HepG2 (cell line): ENCODE results near the gene TMEM270. TPM values are rescaled to one million over a fixed set of nuclear protein-coding genes. Genes with fewer than 3 reads are reported as not detected.

ENCODE experiments used
- DR1 ChIP-seq: sonication (generic); formaldehyde crosslinking; IDR thresholded peaks from 2 replicates; pipeline ENCODE4 v1.8.0; 2021; ENCODE audit warnings: mild to moderate bottlenecking, missing genetic modification reagents, inconsistent platforms
- DZIP1 ChIP-seq: sonication (generic); formaldehyde crosslinking; IDR thresholded peaks from 2 replicates; pipeline ENCODE4 v1.5.0; 2020; ENCODE audit warnings: mild to moderate bottlenecking, missing genetic modification reagents
- GPN1 ChIP-seq: sonication (generic); formaldehyde crosslinking; IDR thresholded peaks from 2 replicates; pipeline ENCODE4 v1.5.1; 2020; ENCODE audit warnings: missing genetic modification reagents, borderline replicate concordance
- GTF2F1 ChIP-seq: fragments of 150-350 bp; IDR thresholded peaks from 2 replicates; pipeline ENCODE4 v1.6.1; 2014; ENCODE audit warnings: low read length
- HBP1 ChIP-seq: IDR thresholded peaks from 2 replicates; pipeline ENCODE4 v1.6.1; 2016; ENCODE audit warnings: low read depth, control low read depth
- HCFC1 ChIP-seq: fragments of 150-350 bp; IDR thresholded peaks from 2 replicates; pipeline ENCODE4 v1.6.1; 2014; ENCODE audit warnings: low read depth, low read length
- HES4 ChIP-seq: sonication (generic); formaldehyde crosslinking; IDR thresholded peaks from 2 replicates; pipeline ENCODE4 v1.9.0; 2021; ENCODE audit warnings: mild to moderate bottlenecking, missing genetic modification reagents, borderline replicate concordance
- KAT2B ChIP-seq: fragments of 150-350 bp; IDR thresholded peaks from 2 replicates; pipeline ENCODE4 v1.6.1; 2014; ENCODE audit warnings: low read depth, low read length, borderline replicate concordance
- MAF1 ChIP-seq: sonication (generic); formaldehyde crosslinking; IDR thresholded peaks from 2 replicates; pipeline ENCODE4 v1.5.0; 2020; ENCODE audit warnings: missing genetic modification reagents, borderline replicate concordance
- NFIB ChIP-seq: sonication (generic); formaldehyde crosslinking; IDR thresholded peaks from 2 replicates; pipeline ENCODE4 v1.9.0; 2021; ENCODE audit warnings: missing genetic modification reagents, mild to moderate bottlenecking, borderline replicate concordance
- PHF21A ChIP-seq: sonication (generic); formaldehyde crosslinking; IDR thresholded peaks from 2 replicates; pipeline ENCODE4 v1.5.0; 2020; ENCODE audit warnings: mild to moderate bottlenecking, missing genetic modification reagents
- POGZ ChIP-seq: sonication (generic); formaldehyde crosslinking; IDR thresholded peaks from 2 replicates; pipeline ENCODE4 v1.4.0; 2020; ENCODE audit warnings: mild to moderate bottlenecking, missing genetic modification reagents
- POLR2AphosphoS5 ChIP-seq: IDR thresholded peaks from 2 replicates; pipeline ENCODE4 v1.6.1; 2012; ENCODE audit warnings: low read depth, low read length
- SAP130 ChIP-seq: IDR thresholded peaks from 2 replicates; pipeline ENCODE4 v1.6.1; 2016; ENCODE audit warnings: low read depth
- TARDBP ChIP-seq: sonication (generic); formaldehyde crosslinking; IDR thresholded peaks from 2 replicates; pipeline ENCODE4 v1.8.0; 2022; ENCODE audit warnings: mild to moderate bottlenecking, missing genetic modification reagents
- ZBTB2 ChIP-seq: sonication (generic); formaldehyde crosslinking; IDR thresholded peaks from 2 replicates; pipeline ENCODE4 v1.8.0; 2022; ENCODE audit warnings: low read depth, missing genetic modification reagents
- ZBTB34 ChIP-seq: sonication (generic); formaldehyde crosslinking; IDR thresholded peaks from 2 replicates; pipeline ENCODE4 v1.8.0; 2022; ENCODE audit warnings: mild to moderate bottlenecking, missing genetic modification reagents
- ZNF253 ChIP-seq: sonication (generic); formaldehyde crosslinking; IDR thresholded peaks from 2 replicates; pipeline ENCODE4 v1.8.0; 2022; ENCODE audit warnings: mild to moderate bottlenecking, missing genetic modification reagents, borderline replicate concordance
- ZNF326 ChIP-seq: sonication (generic); formaldehyde crosslinking; IDR thresholded peaks from 2 replicates; pipeline ENCODE4 v1.4.0; 2020; ENCODE audit warnings: missing genetic modification reagents, borderline replicate concordance
- ZNF547 ChIP-seq: sonication (generic); formaldehyde crosslinking; IDR thresholded peaks from 2 replicates; pipeline ENCODE4 v1.5.1; 2020; ENCODE audit warnings: mild to moderate bottlenecking, missing genetic modification reagents
- polyA plus RNA-seq, 8 experiments: library from polyadenylated mRNA; depleted of rRNA in 3 of 8; stranded (reverse) in 7 of 8; unstranded in 1 of 8; fragments of >200 nt; fragmentation: Illumina TruSeq in 4 of 8; extraction: Trizol in 4 of 8; gene quantifications; 2 replicates each; pipeline versions ENCODE4 v1.2.1 to v1.2.3, GENCODE V29; 2011 to 2016; ENCODE audit warnings: low read depth in 4 of 8, missing spikeins in 1 of 8, mixed read lengths in 1 of 8; ENCODE audit not compliant: insufficient read depth in 1 of 8
- total RNA-seq, 5 experiments: library from RNA; depleted of rRNA; stranded (reverse); fragments of >200 nt; fragmentation: Illumina TruSeq; extraction: Trizol; gene quantifications; 2 replicates each; pipeline ENCODE4 v1.2.3, GENCODE V29; 2016; ENCODE audit warnings: low read depth in 1 of 5

TMEM270 gene
- total and polyA plus RNA-seq, 2 of the 13 experiments (the other 11 are each of a cell fraction or from before 2014, with no cell fraction given): not detected

DNA sequence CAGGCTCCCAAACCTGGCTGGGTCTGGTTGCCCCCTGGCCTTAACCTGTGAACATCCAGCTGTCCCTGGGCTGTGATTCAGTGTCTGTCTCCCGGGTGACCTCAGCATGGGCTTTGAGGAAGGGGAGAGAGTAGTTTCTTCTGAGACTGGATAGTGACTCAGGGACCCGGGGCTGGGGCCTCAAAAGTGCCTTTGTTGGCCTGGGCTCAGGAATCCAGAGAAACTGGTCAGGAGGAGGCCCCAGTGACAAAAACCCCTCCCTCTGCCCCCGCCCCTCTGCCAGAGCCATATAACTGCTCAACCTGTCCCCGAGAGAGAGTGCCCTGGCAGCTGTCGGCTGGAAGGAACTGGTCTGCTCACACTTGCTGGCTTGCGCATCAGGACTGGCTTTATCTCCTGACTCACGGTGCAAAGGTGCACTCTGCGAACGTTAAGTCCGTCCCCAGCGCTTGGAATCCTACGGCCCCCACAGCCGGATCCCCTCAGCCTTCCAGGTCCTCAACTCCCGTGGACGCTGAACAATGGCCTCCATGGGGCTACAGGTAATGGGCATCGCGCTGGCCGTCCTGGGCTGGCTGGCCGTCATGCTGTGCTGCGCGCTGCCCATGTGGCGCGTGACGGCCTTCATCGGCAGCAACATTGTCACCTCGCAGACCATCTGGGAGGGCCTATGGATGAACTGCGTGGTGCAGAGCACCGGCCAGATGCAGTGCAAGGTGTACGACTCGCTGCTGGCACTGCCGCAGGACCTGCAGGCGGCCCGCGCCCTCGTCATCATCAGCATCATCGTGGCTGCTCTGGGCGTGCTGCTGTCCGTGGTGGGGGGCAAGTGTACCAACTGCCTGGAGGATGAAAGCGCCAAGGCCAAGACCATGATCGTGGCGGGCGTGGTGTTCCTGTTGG lies 30.0 kb upstream of the TMEM270 start, which contains the start of gene CLDN4 (continued):
- TF ChIP-seq MAF1 (CRISPR knock-in tag) (no peak), POGZ (CRISPR knock-in tag) (0 out of 2 replicates have a peak, but pooled peaks have one; percentile 37), ZNF326 (CRISPR knock-in tag) (no peak), ZBTB34 (CRISPR knock-in tag) (no peak; the same call in 1 of the 2 replicates), ZNF253 (peak; percentile 42; the same call in 1 of the 2 replicates), DR1 (CRISPR knock-in tag) (no peak), DZIP1 (CRISPR knock-in tag) (no peak), KAT2B (no peak), POLR2AphosphoS5 (peak; percentile 92), HBP1 (CRISPR knock-in tag) (no peak), NFIB (no peak), GPN1 (no peak), SAP130 (CRISPR knock-in tag) (peak; percentile 76), TARDBP (0 out of 2 replicates have a peak, but pooled peaks have one; percentile 34), GTF2F1 (no peak), HES4 (peak; percentile 70; the same call in 1 of the 2 replicates), HCFC1 (no peak), ZBTB2 (CRISPR knock-in tag) (no peak), PHF21A (CRISPR knock-in tag) (no peak), ZNF547 (CRISPR knock-in tag) (no peak)
